T-helper 1 cell treated with Interleukin-12 subunit alpha and Interleukin-12 subunit beta and Interleukin-4 antibody, amounts not matched to agents 30 μg/mL and 1 μg/mL, for 36 hours (primary cell): ENCODE measurements around the gene RYR1.

ENCODE experiments used
- H3K27ac Mint-ChIP-seq: one replicate; pipeline ENCODE4 v1.8.0; 2021; ENCODE audit warnings: mild to moderate bottlenecking, mixed read lengths
- H3K27me3 Mint-ChIP-seq: one replicate; pipeline ENCODE4 v1.8.0; 2021; ENCODE audit warnings: low read depth, mixed read lengths
- H3K36me3 Mint-ChIP-seq: one replicate; pipeline ENCODE4 v1.8.0; 2021; ENCODE audit warnings: low read depth, mixed read lengths
- H3K4me1 Mint-ChIP-seq: one replicate; pipeline ENCODE4 v1.8.0; 2021; ENCODE audit warnings: low read depth, mixed read lengths
- H3K4me3 Mint-ChIP-seq: one replicate; pipeline ENCODE4 v1.8.0; 2021; ENCODE audit warnings: mild to moderate bottlenecking, moderate library complexity, mixed read lengths
- H3K9me3 Mint-ChIP-seq: one replicate; pipeline ENCODE4 v1.8.0; 2021; ENCODE audit warnings: mixed read lengths

RYR1 gene

DNA sequence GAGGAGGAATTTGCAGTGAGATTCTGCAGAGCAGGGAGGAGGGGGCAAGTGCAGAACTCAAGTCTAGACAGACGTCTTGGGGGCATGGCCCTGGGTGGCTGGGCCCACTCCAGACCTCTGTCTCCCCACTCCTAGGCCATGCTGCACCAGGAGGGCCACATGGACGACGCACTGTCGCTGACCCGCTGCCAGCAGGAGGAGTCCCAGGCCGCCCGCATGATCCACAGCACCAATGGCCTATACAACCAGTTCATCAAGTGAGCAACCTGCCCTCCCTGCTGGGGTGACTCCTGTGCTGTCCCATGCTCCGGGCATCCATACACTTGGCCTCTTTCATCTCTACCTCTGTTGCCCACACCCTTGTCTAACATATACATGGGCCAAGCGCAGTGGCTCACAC, 18.1 kb downstream of the RYR1 start:
- Mint-ChIP-seq H3K27ac (no peak overlapping the region), H3K27me3 (no peaks in the 10 kb centered on the region), H3K36me3 (no peaks in the 10 kb centered on the region), H3K4me1 (peaks cover 3% of the 10 kb centered on the region), H3K4me3 (no peak overlapping the region), H3K9me3 (no peaks in the 10 kb centered on the region)

DNA sequence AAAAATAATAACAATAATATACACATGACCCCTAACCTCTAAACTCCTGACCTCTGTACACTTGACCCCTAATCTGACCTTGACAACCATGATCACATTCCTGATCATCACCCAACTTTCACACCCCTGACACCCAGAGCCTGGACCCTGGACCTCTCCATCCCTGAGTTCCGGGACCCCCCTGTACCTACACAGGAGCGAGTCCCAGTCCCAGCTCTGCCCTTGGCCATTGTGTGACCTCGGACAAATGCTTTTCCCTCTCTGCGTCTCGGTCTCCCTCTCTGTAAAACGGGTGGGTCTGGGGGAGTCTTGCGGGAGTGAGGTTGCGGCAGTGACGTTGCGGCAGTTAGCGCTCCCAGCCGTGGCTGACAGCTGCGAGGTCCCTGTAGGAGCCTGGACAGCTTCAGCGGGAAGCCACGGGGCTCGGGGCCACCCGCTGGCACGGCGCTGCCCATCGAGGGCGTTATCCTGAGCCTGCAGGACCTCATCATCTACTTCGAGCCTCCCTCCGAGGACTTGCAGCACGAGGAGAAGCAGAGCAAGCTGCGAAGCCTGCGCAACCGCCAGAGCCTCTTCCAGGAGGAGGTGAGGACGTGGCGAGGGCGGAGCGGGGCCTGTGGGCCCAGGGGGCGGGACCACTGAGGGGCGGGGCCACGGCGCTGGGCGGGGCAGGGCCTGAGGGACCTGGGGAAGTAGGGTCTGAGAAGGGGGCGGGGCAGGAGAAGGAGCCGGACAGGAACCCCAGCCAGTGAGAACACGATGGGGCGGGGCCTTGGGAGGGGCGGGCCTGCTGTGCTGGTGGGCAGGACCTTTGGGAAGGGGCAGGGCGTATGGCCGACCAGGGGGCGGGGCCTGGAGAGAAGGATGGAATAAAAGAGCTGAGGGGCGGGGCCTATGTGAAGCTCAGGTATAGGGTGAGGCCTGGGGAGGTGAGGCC, 19.2 kb downstream of the RYR1 start:
- Mint-ChIP-seq H3K4me3 (no peak overlapping the region), H3K27me3 (no peaks in the 10 kb centered on the region), H3K36me3 (no peaks in the 10 kb centered on the region), H3K9me3 (no peaks in the 10 kb centered on the region), H3K4me1 (peaks cover 3% of the 10 kb centered on the region), H3K27ac (no peak overlapping the region)

DNA sequence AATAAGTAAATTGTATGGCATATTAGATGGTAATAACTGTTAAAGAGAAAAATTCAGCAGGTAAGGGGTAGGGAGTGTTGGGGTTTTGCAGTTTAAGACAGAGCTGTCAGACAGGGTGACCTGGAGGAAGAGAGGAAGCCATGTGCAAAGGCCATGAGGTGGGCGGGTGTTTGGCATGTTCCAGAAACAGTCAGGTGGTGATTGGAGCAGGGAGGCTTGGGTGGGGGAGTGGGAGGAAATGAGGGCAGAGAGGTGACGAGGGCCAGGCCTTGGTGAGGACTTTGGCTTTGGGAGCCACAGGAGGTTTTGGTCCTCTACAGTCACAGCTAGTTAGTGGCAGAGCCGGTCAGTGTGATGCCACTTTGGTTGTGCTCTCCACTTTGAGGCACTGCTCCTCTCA, 20.1 kb downstream of the RYR1 start:
- no peaks in the 10 kb centered on the region for H3K9me3 Mint-ChIP-seq

DNA sequence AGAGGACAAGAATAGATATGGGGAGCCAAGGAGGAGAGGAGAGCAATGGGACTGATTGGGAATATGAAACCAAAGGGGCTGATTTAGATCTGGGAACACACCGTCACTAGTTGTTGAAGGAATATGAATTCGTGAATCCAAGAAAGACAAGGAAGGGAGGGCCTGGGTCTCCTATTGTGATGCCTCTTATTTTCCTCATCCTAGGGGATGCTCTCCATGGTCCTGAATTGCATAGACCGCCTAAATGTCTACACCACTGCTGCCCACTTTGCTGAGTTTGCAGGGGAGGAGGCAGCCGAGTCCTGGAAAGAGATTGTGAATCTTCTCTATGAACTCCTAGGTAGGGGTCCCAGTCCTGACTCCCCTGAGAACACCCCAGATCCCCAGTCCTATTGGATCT, 21.5 kb downstream of the RYR1 start:
- Mint-ChIP-seq H3K27me3 (no peaks in the 10 kb centered on the region), H3K27ac (no peak overlapping the region), H3K36me3 (no peaks in the 10 kb centered on the region), H3K4me1 (peaks cover 3% of the 10 kb centered on the region), H3K4me3 (no peak overlapping the region), H3K9me3 (no peaks in the 10 kb centered on the region)

More for the DNA sequence above, 20.1 kb downstream of the RYR1 start:
- no peak overlapping the region for H3K4me3 Mint-ChIP-seq
- H3K27ac Mint-ChIP-seq: no peak overlapping the region
- peaks cover 3% of the 10 kb centered on the region for H3K4me1 Mint-ChIP-seq
- H3K36me3 Mint-ChIP-seq: no peaks in the 10 kb centered on the region
- H3K27me3 Mint-ChIP-seq: no peaks in the 10 kb centered on the region

DNA sequence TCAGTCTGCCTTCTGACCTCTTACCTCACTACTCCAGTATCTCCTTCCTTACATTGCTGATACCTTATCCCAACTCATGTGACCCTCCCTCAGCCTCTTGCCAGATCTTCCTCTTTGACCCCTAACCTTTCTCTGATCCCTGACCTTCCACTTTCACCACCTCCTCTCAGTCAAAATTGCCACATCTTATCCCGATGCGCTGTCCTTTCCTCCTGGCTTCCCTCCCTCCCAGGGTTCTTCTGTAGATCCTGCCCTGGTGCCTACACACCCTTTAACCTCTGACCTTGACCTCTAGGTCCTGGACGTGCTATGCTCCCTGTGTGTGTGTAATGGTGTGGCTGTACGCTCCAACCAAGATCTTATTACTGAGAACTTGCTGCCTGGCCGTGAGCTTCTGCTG, 23.7 kb downstream of the RYR1 start:
- Mint-ChIP-seq H3K4me3 (no peak overlapping the region), H3K27ac (no peak overlapping the region), H3K27me3 (no peaks in the 10 kb centered on the region), H3K4me1 (peaks cover 3% of the 10 kb centered on the region), H3K36me3 (no peaks in the 10 kb centered on the region), H3K9me3 (no peaks in the 10 kb centered on the region)

DNA sequence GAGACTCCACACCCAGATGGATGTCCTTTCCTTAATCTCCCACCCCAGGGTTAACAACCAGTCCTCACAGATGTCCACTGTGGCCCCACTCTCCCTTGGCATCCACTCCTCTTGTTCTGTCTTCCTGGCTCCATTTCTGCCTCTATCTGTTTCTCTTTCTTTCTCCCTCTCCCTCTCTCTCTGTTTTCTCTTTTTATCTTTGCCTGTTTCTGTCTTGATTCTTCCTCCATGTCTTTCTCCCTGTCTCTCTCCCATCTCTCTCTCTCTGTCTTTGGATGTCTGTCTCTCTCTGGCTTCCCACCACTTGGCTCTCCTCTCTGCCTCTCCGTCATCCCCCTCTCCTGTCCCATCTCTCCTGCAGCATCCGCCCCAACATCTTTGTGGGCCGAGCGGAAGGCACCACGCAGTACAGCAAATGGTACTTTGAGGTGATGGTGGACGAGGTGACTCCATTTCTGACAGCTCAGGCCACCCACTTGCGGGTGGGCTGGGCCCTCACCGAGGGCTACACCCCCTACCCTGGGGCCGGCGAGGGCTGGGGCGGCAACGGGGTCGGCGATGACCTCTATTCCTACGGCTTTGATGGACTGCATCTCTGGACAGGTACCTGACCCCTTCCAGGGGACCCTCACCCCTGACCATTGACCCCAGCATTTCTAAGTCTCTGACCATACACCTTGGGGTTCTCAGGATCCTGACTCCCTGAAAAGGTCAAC, 24.4 kb downstream of the RYR1 start:
- no peaks in the 10 kb centered on the region for H3K9me3 Mint-ChIP-seq
- no peaks in the 10 kb centered on the region for H3K36me3 Mint-ChIP-seq
- H3K27ac Mint-ChIP-seq: no peak overlapping the region
- H3K4me1 Mint-ChIP-seq: peaks cover 3% of the 10 kb centered on the region
- H3K27me3 Mint-ChIP-seq: no peaks in the 10 kb centered on the region
- H3K4me3 Mint-ChIP-seq: no peak overlapping the region

DNA sequence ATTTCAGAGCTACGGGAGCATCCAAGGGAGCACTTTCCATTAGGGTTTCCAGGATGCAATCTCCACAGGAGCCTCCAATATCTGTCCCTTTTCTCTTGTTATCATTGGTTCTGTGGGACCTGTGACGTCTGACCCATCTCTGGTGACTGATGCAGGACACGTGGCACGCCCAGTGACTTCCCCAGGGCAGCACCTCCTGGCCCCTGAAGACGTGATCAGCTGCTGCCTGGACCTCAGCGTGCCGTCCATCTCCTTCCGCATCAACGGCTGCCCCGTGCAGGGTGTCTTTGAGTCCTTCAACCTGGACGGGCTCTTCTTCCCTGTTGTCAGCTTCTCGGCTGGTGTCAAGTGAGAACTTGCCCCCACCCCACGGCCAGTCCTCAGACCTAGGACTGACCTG, 25.5 kb downstream of the RYR1 start:
- H3K27ac Mint-ChIP-seq: no peak overlapping the region
- no peaks in the 10 kb centered on the region for H3K9me3 Mint-ChIP-seq
- no peak overlapping the region for H3K4me3 Mint-ChIP-seq
- H3K4me1 Mint-ChIP-seq: no peaks in the 10 kb centered on the region
- no peaks in the 10 kb centered on the region for H3K36me3 Mint-ChIP-seq
- no peaks in the 10 kb centered on the region for H3K27me3 Mint-ChIP-seq

DNA sequence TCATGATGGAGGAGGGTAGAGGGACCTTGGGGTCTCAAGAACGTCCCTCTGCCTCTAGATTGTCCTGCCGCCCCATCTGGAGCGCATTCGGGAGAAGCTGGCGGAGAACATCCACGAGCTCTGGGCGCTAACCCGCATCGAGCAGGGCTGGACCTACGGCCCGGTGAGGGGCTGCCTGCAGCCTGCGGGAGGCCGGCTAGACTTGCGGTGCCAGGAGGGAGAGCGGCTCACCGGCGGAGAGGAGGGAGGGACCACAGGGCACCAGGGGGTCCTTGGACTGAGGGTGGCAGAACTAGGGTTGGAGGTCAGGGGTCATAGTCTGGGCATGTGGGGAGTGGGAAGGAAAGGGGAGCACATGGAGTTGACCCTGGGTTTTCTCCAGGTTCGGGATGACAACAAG, 29.9 kb downstream of the RYR1 start:
- Mint-ChIP-seq H3K27ac (no peak overlapping the region), H3K4me3 (no peak overlapping the region), H3K27me3 (no peaks in the 10 kb centered on the region), H3K4me1 (no peaks in the 10 kb centered on the region), H3K36me3 (no peaks in the 10 kb centered on the region), H3K9me3 (peaks cover 7% of the 10 kb centered on the region)

DNA sequence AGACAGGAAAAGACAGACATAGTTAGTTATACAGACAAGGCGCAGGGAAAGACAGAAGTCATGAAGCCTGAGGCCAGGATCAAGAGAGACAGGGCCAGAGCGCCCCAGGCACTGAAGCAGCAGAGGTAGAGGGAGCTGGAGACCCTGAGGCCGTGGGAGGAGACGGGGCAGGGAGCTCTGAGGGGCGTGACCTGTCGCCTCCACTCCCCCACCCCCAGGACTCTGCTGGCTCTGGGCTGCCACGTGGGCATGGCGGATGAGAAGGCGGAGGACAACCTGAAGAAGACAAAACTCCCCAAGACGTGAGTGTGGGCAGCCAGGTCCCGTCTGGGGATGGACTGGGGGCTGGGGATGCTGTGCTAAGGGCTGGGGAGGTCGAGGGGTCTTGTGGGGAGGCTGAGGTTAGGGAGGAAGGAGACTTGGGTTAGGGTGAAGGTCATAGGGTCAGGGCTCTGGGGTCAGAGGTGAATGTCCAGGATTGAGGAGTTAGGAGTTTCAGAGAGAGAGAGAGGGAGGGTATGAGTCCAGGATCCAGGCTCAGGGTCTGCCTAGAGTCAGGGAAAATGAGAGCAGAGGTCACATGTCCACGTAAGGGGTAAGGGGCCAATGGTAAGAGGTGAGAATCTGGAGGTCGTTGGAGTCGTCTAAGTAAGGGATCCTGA, 31.1 kb downstream of the RYR1 start:
- Mint-ChIP-seq H3K4me3 (no peak overlapping the region), H3K27ac (no peak overlapping the region)

DNA sequence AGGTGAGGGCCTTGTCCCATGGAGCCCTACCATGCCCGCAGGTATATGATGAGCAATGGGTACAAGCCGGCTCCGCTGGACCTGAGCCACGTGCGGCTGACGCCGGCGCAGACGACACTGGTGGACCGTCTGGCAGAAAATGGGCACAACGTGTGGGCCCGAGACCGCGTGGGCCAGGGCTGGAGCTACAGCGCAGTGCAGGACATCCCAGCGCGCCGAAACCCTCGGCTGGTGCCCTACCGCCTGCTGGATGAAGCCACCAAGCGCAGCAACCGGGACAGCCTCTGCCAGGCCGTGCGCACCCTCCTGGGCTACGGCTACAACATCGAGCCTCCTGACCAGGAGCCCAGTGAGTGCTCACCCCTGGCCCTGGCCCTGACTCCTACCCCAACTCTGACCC, 32.6 kb downstream of the RYR1 start:
- H3K27ac Mint-ChIP-seq: no peak overlapping the region
- H3K27me3 Mint-ChIP-seq: no peaks in the 10 kb centered on the region
- H3K4me1 Mint-ChIP-seq: no peaks in the 10 kb centered on the region
- no peak overlapping the region for H3K4me3 Mint-ChIP-seq
- H3K36me3 Mint-ChIP-seq: no peaks in the 10 kb centered on the region
- H3K9me3 Mint-ChIP-seq: peaks cover 7% of the 10 kb centered on the region

More for the DNA sequence above, 31.1 kb downstream of the RYR1 start:
- Mint-ChIP-seq H3K27me3 (no peaks in the 10 kb centered on the region), H3K36me3 (no peaks in the 10 kb centered on the region), H3K4me1 (no peaks in the 10 kb centered on the region), H3K9me3 (peaks cover 7% of the 10 kb centered on the region)

DNA sequence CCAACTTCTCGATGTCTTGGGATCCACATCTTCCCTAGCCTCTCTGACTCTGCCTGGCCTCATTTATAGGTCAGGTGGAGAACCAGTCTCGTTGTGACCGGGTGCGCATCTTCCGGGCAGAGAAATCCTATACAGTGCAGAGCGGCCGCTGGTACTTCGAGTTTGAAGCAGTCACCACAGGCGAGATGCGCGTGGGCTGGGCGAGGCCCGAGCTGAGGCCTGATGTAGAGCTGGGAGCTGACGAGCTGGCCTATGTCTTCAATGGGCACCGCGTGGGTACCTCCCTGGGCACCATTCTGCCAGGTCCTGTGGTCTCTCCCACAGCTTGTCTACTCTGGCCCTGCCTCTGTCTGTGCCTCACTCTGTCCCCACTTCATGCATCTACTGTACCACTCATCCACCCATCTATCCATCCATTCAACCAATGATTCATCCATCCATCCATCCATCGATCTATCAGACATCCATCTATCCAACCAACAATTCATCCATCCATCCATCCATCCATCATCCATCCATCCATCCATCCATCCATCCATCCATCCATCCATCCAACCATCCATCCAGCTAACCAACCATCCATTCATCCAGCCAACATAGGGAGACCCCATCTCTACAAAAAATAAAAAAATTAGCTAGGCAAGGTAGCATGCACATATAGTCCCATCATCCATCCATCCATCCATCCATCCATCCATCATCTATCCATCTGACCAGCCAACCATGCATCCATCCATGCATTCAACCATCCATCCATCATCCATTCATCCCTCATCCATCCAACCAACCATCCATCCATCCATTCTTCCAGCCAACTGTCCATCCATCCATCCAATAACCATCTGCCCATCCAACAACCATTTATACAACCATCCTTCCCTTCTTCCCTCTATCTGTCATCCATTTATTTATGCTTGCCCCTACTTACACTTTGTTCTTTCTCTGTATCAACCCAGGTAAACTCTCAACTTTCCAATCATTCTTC, 34.3 kb downstream of the RYR1 start:
- no peak overlapping the region for H3K27ac Mint-ChIP-seq
- peaks cover 7% of the 10 kb centered on the region for H3K9me3 Mint-ChIP-seq
- no peaks in the 10 kb centered on the region for H3K27me3 Mint-ChIP-seq
- no peaks in the 10 kb centered on the region for H3K36me3 Mint-ChIP-seq
- no peaks in the 10 kb centered on the region for H3K4me1 Mint-ChIP-seq
- H3K4me3 Mint-ChIP-seq: no peak overlapping the region

DNA sequence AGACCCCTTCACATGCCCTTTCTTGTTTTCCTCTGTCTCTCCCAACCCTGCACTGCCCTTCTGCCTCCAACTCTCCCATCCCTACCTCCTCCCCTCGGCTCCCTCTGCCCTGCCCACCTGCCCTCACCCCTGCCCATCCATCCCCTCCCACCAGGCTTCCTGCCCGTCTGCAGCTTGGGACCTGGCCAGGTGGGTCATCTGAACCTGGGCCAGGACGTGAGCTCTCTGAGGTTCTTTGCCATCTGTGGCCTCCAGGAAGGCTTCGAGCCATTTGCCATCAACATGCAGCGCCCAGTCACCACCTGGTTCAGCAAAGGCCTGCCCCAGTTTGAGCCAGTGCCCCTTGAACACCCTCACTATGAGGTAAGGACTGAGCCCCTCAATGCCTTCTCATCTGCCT, 35.7 kb downstream of the RYR1 start:
- Mint-ChIP-seq H3K27ac (no peak overlapping the region), H3K4me1 (no peaks in the 10 kb centered on the region), H3K36me3 (no peaks in the 10 kb centered on the region), H3K4me3 (no peak overlapping the region), H3K27me3 (no peaks in the 10 kb centered on the region), H3K9me3 (peaks cover 7% of the 10 kb centered on the region)

DNA sequence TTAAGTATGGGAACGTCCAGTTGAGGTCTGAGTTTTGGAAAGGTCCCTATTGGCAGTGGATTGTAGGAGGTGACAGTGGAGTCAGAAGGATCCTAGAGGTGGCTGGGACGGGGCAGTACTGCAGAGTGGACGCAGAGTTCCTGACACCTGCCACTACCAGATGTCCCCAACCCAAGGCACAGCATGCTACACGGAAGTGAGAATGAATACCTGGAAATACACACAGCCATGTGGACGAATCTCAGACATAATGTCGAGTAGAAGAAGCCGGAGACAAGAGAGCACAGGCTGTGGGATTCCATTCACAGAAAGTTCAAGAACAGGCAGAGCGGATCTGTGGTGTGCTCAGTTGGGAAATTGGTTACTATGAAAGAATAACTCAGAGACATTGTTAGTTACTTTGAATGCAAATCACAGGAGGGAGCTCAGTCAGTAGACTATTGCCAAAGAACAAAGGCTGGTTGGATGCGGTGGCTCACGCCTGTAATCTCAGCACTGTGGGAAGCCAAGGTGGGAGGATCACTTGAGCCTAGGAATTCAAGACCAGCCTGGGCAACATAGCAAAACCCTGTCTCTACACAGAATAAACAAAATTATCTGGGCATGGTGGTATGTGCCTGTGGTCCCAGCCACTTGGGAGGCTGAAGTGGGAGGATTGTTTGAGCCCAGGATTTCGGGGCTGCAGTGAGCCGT, 37.4 kb downstream of the RYR1 start:
- H3K27ac Mint-ChIP-seq: no peak overlapping the region

More for the DNA sequence above, 37.4 kb downstream of the RYR1 start:
- H3K36me3 Mint-ChIP-seq: no peaks in the 10 kb centered on the region
- H3K4me3 Mint-ChIP-seq: no peak overlapping the region
- H3K27me3 Mint-ChIP-seq: no peaks in the 10 kb centered on the region
- no peaks in the 10 kb centered on the region for H3K4me1 Mint-ChIP-seq
- H3K9me3 Mint-ChIP-seq: peaks cover 7% of the 10 kb centered on the region
